Progenitor cell of endocrine pancreas (in vitro differentiated cells): ENCODE results near the gene NMU. TPM values are rescaled to one million over a fixed set of nuclear protein-coding genes. Genes with fewer than 3 reads are reported as not detected.
"Not testable (repeated sequence)": the region's sequence is repeated elsewhere in the genome, so short reads cannot be mapped to it uniquely, and the experiment has no call there.

Source experiments
- DNase-seq: peaks from one replicate; pipeline ENCODE4 v3.0.0; 2021; ENCODE audit warnings: low spot score; ENCODE audit not compliant: unreplicated experiment
- H3K27ac Mint-ChIP-seq: 2 replicates; pipeline ENCODE4 v1.8.0; 2021; ENCODE audit warnings: mild to moderate bottlenecking, moderate library complexity, mixed read lengths
- H3K27me3 Mint-ChIP-seq: 2 replicates; pipeline ENCODE4 v1.8.0; 2021; ENCODE audit warnings: mixed read lengths
- H3K36me3 Mint-ChIP-seq: 2 replicates; pipeline ENCODE4 v1.8.0; 2022; ENCODE audit warnings: mixed read lengths; ENCODE audit not compliant: insufficient read depth
- H3K4me1 Mint-ChIP-seq: 2 replicates; pipeline ENCODE4 v1.8.0; 2021; ENCODE audit warnings: low read depth, mixed read lengths
- H3K4me3 Mint-ChIP-seq: 2 replicates; pipeline ENCODE4 v1.8.0; 2021; ENCODE audit warnings: low read depth, mild to moderate bottlenecking, moderate library complexity, mixed read lengths
- H3K9me3 Mint-ChIP-seq: 2 replicates; pipeline ENCODE4 v1.8.0; 2021; ENCODE audit warnings: low read depth, mixed read lengths
- total RNA-seq: library from RNA; stranded (reverse); gene quantifications from 2 replicates; pipeline ENCODE4 v1.2.1, GENCODE V29; 2021
- TF ChIP-seq, protein P1 (sequence below): fragments of 200-600 bp; sonication (generic); IDR thresholded peaks from one replicate; pipeline ENCODE4 v1.5.0; 2021; ENCODE audit warnings: antibody characterized with exemption, mild to moderate bottlenecking; ENCODE audit not compliant: unreplicated experiment

The NMU gene
- total RNA-seq, 1 donor from 2014 or later = 0.77 TPM

DNA sequence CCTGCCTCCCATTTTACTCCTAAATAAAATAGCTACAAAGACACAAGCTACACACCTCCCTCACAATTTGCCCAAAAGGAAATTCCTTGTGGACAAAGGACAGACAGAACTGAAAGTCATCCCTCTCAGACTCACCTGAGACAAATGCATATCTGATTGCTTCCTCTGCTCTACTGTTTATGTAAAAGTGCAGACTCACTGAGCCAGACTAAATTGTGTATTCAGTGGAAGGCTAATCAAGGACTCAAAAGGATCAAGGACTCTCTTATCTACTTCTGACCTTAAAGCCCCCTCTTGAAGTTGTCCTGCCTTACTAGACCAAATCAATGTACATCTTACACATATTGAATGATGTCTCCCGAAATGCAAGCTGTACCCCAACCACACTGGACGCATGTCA is 47.9 kb downstream of the NMU start:
- DNase-seq = no peak
- TF ChIP-seq, protein P1, sequence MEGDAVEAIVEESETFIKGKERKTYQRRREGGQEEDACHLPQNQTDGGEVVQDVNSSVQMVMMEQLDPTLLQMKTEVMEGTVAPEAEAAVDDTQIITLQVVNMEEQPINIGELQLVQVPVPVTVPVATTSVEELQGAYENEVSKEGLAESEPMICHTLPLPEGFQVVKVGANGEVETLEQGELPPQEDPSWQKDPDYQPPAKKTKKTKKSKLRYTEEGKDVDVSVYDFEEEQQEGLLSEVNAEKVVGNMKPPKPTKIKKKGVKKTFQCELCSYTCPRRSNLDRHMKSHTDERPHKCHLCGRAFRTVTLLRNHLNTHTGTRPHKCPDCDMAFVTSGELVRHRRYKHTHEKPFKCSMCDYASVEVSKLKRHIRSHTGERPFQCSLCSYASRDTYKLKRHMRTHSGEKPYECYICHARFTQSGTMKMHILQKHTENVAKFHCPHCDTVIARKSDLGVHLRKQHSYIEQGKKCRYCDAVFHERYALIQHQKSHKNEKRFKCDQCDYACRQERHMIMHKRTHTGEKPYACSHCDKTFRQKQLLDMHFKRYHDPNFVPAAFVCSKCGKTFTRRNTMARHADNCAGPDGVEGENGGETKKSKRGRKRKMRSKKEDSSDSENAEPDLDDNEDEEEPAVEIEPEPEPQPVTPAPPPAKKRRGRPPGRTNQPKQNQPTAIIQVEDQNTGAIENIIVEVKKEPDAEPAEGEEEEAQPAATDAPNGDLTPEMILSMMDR = no peak
- peaks cover 6% of the 10 kb centered on the region for H3K27me3 Mint-ChIP-seq
- H3K36me3 Mint-ChIP-seq = no peaks in the 10 kb centered on the region
- H3K27ac Mint-ChIP-seq = no peak overlapping the region
- no peak overlapping the region for H3K4me3 Mint-ChIP-seq
- peaks cover 3% of the 10 kb centered on the region for H3K4me1 Mint-ChIP-seq
- H3K9me3 Mint-ChIP-seq = peaks cover 12% of the 10 kb centered on the region

GRCh38 chr4:55582773-55583172 is 53.3 kb downstream of the NMU start:
- peaks cover 17% of the 10 kb centered on the region for H3K9me3 Mint-ChIP-seq

GRCh38 chr4:55578341-55579010 is 57.6 kb downstream of the NMU start:
- H3K4me3 Mint-ChIP-seq = no peak overlapping the region
- DNase-seq = no peak
- H3K36me3 Mint-ChIP-seq = peaks cover 5% of the 10 kb centered on the region
- no peaks in the 10 kb centered on the region for H3K4me1 Mint-ChIP-seq
- H3K27ac Mint-ChIP-seq = no peak overlapping the region
- TF ChIP-seq, protein P1 = no peak
- peaks cover 13% of the 10 kb centered on the region for H3K27me3 Mint-ChIP-seq
- peaks cover 35% of the 10 kb centered on the region for H3K9me3 Mint-ChIP-seq

More at GRCh38 chr4:55582773-55583172, 53.3 kb downstream of the NMU start:
- not testable (repeated sequence) for H3K4me1 Mint-ChIP-seq, H3K36me3 Mint-ChIP-seq, H3K4me3 Mint-ChIP-seq, H3K27ac Mint-ChIP-seq, DNase-seq
- H3K27me3 Mint-ChIP-seq = peaks cover 13% of the 10 kb centered on the region

- Mint-ChIP-seq H3K4me1 (peaks cover 5% of the 10 kb centered on the region), H3K9me3 (peaks cover 27% of the 10 kb centered on the region)
- TF ChIP-seq, protein P1 = no peak
Observed at GRCh38 chr4:55575513-55575912, 60.6 kb downstream of the NMU start.

DNA sequence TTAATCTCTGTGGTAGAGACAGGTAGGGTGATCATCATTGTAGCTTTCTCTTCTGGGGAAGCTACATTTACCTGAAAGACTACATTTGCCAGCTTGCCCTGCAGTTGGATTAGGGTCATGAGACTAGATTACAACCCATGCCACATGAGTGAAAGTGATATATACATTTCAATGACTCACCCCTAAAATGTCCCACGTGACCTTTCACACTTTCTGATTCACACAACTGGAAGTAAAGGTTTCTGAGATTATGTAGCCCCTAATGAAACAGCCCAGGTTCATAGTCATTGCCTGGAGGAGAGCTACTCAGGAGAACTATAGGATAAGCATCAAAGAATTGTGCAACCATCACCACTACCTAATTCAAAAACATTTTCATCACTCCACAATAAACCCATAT is 61.8 kb downstream of the NMU start:
- no peak for DNase-seq
- H3K27me3 Mint-ChIP-seq = peaks cover 40% of the 10 kb centered on the region
- H3K4me1 Mint-ChIP-seq = peaks cover 6% of the 10 kb centered on the region
- H3K4me3 Mint-ChIP-seq = no peak overlapping the region
- TF ChIP-seq, protein P1 = no peak
- peaks cover 27% of the 10 kb centered on the region for H3K9me3 Mint-ChIP-seq
- H3K36me3 Mint-ChIP-seq = peaks cover 5% of the 10 kb centered on the region
- H3K27ac Mint-ChIP-seq = no peak overlapping the region

More at GRCh38 chr4:55575513-55575912, 60.6 kb downstream of the NMU start:
- no peak for DNase-seq
- Mint-ChIP-seq H3K4me3 (no peak overlapping the region), H3K36me3 (peaks cover 5% of the 10 kb centered on the region), H3K27me3 (peaks cover 35% of the 10 kb centered on the region), H3K27ac (no peak overlapping the region)

DNA sequence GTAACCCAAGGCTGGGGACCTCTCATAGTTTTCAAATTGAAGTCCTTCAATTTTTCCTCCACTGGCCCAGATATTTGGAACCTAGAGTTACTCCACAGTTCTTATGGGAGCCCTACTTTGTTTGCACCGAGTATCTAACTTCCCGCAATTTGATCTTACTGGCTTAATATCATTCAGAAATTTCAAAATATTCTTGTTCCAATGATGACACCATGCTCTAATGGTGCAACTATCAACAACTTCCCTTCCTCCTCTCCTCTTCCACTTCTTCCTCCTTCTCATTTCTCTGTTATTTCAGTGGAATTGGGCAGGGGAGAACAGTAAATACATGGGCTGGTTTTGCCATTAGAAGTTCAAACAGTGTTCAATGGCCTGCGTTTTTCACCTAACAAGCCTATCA is 64.3 kb downstream of the NMU start:
- Mint-ChIP-seq H3K27ac (no peak overlapping the region), H3K4me3 (no peak overlapping the region)

More for the DNA sequence above, 64.3 kb downstream of the NMU start:
- peaks cover 22% of the 10 kb centered on the region for H3K9me3 Mint-ChIP-seq
- TF ChIP-seq, protein P1 = no peak
- peaks cover 1% of the 10 kb centered on the region for H3K36me3 Mint-ChIP-seq
- H3K27me3 Mint-ChIP-seq = peaks cover 58% of the 10 kb centered on the region
- DNase-seq = no peak
- peaks cover 11% of the 10 kb centered on the region for H3K4me1 Mint-ChIP-seq
